WERI-Rb-1 (cell line): Measurements from ENCODE around the gene PLXND1.

ENCODE experiments used
- DNase-seq: peaks from one replicate; pipeline ENCODE4 v3.0.0-alpha.2; 2020
- H3K27ac ChIP-seq: fragments of 250-450 bp; sonication (Bioruptor Pico); 2 replicates; pipeline ENCODE4 v1.5.1; 2020; ENCODE audit warnings: mild to moderate bottlenecking, moderate library complexity
- H3K27me3 ChIP-seq: fragments of 250-450 bp; sonication (Bioruptor Pico); 2 replicates; pipeline ENCODE4 v1.5.1; 2021; ENCODE audit warnings: mild to moderate bottlenecking, low read depth, moderate library complexity; ENCODE audit not compliant: insufficient read depth, severe bottlenecking
- H3K36me3 ChIP-seq: fragments of 250-450 bp; sonication (Bioruptor Pico); 2 replicates; pipeline ENCODE4 v1.5.1; 2020; ENCODE audit warnings: mild to moderate bottlenecking, moderate library complexity
- H3K4me3 ChIP-seq: 2 replicates; pipeline ENCODE4 v1.5.1; 2011; ENCODE audit warnings: low read depth, mild to moderate bottlenecking, control low read depth, low read length
- H3K9me3 ChIP-seq: fragments of 250-450 bp; sonication (Bioruptor Pico); 2 replicates; pipeline ENCODE4 v1.5.1; 2021; ENCODE audit warnings: mild to moderate bottlenecking, moderate library complexity; ENCODE audit not compliant: severe bottlenecking
- CTCF ChIP-seq: IDR thresholded peaks from 2 replicates; pipeline ENCODE4 v1.5.1; 2011; ENCODE audit warnings: low read depth, mild to moderate bottlenecking, control low read depth, inconsistent platforms, low read length

The PLXND1 gene

GRCh38 chr3:129553171-129553570 lies 53.3 kb downstream of the PLXND1 start:
- Histone ChIP-seq H3K36me3 (peaks cover 11% of the 10 kb centered on the region), H3K27me3 (no peaks in the 10 kb centered on the region), H3K27ac (no peak overlapping the region), H3K4me3 (no peak overlapping the region), H3K9me3 (no peaks in the 10 kb centered on the region)
- no peak for DNase-seq
- no peak for TF ChIP-seq CTCF

GRCh38 chr3:129552287-129553050 lies 54.0 kb downstream of the PLXND1 start:
- Histone ChIP-seq H3K27ac (no peak overlapping the region), H3K4me3 (no peak overlapping the region), H3K36me3 (peaks cover 6% of the 10 kb centered on the region; the same call in 1 of the 2 replicates), H3K9me3 (no peaks in the 10 kb centered on the region), H3K27me3 (no peaks in the 10 kb centered on the region)
- no peak for DNase-seq
- 0 out of 2 replicates have a peak, but pooled peaks have one; percentile 21 for TF ChIP-seq CTCF

- no peak for TF ChIP-seq CTCF
- DNase-seq = no peak
- H3K9me3 ChIP-seq = no peaks in the 10 kb centered on the region
- no peaks in the 10 kb centered on the region for H3K36me3 ChIP-seq
- no peak overlapping the region for H3K4me3 ChIP-seq
- no peak overlapping the region for H3K27ac ChIP-seq
- no peaks in the 10 kb centered on the region for H3K27me3 ChIP-seq
Observed at GRCh38 chr3:129549805-129550204, 56.7 kb downstream of the PLXND1 start.

- H3K27me3 ChIP-seq = no peaks in the 10 kb centered on the region
- TF ChIP-seq CTCF = no peak
- no peak overlapping the region for H3K4me3 ChIP-seq
- DNase-seq = no peak
- no peaks in the 10 kb centered on the region for H3K36me3 ChIP-seq
- H3K9me3 ChIP-seq = no peaks in the 10 kb centered on the region
- no peak overlapping the region for H3K27ac ChIP-seq
Observed at GRCh38 chr3:129549006-129549800, 57.3 kb downstream of the PLXND1 start.

GRCh38 chr3:129548104-129548965 lies 58.1 kb downstream of the PLXND1 start:
- Histone ChIP-seq H3K27ac (no peak overlapping the region), H3K27me3 (no peaks in the 10 kb centered on the region), H3K36me3 (no peaks in the 10 kb centered on the region), H3K4me3 (no peak overlapping the region), H3K9me3 (no peaks in the 10 kb centered on the region)
- no peak for TF ChIP-seq CTCF
- no peak for DNase-seq
